Fibroblast of lung (primary cell): ENCODE results near the gene CDH7. TPM values are rescaled to one million over a fixed set of nuclear protein-coding genes. Genes with fewer than 3 reads are reported as not detected.

Experiments used
- DNase-seq, 2 donors: peaks; one replicate each; pipeline versions ENCODE4 v3.0.0 to v3.0.0-alpha.2; 2010; ENCODE audit warnings: low read depth in 2 of 2
- H2AFZ ChIP-seq: 2 replicates; pipeline ENCODE4 v1.5.1; 2012; ENCODE audit warnings: low read length, control low read depth, inconsistent platforms
- H3K27ac ChIP-seq: 2 replicates; pipeline ENCODE4 v1.5.1; 2011; ENCODE audit warnings: low read length, control low read depth; ENCODE audit not compliant: insufficient read depth
- H3K27me3 ChIP-seq: 2 replicates; pipeline ENCODE4 v1.5.1; 2011; ENCODE audit warnings: mild to moderate bottlenecking, low read length; ENCODE audit not compliant: control insufficient read depth, insufficient read depth
- H3K36me3 ChIP-seq: 2 replicates; pipeline ENCODE4 v1.5.1; 2011; ENCODE audit warnings: low read length; ENCODE audit not compliant: control insufficient read depth, insufficient read depth
- H3K4me1 ChIP-seq: 2 replicates; pipeline ENCODE4 v1.5.1; 2011; ENCODE audit warnings: low read length; ENCODE audit not compliant: control insufficient read depth, insufficient read depth; ENCODE audit errors: extremely low read depth
- H3K4me2 ChIP-seq: 2 replicates; pipeline ENCODE4 v1.5.1; 2011; ENCODE audit warnings: low read length, control low read depth; ENCODE audit not compliant: insufficient read depth; ENCODE audit errors: extremely low read depth
- H3K4me3 ChIP-seq, 4 experiments: fragments of 200-600 bp in 1 of 4; sonication (generic) in 1 of 4; replicated peaks in 1 of 4; 2 replicates each; pipeline ENCODE4 v1.5.1; 2011 to 2016; ENCODE audit warnings: low read length in 4 of 4, low read depth in 3 of 4, mild to moderate bottlenecking in 3 of 4, control low read depth in 2 of 4, inconsistent platforms in 1 of 4, mixed read lengths in 1 of 4; ENCODE audit not compliant: insufficient read depth in 1 of 4; ENCODE audit errors: control extremely low read depth in 1 of 4
- H3K79me2 ChIP-seq: 2 replicates; pipeline ENCODE4 v1.5.1; 2012; ENCODE audit warnings: mild to moderate bottlenecking, low read length, inconsistent platforms; ENCODE audit not compliant: control insufficient read depth, insufficient read depth
- H3K9ac ChIP-seq: 2 replicates; pipeline ENCODE4 v1.5.1; 2011; ENCODE audit warnings: mild to moderate bottlenecking, low read length, control low read depth; ENCODE audit not compliant: insufficient read depth
- H3K9me3 ChIP-seq: 2 replicates; pipeline ENCODE4 v1.5.1; 2012; ENCODE audit warnings: low read depth, low read length; ENCODE audit not compliant: control insufficient read depth, insufficient read depth
- H4K20me1 ChIP-seq: 2 replicates; pipeline ENCODE4 v1.5.1; 2011; ENCODE audit warnings: low read length; ENCODE audit not compliant: control insufficient read depth, insufficient read depth; ENCODE audit errors: extremely low read depth
- CTCF ChIP-seq, 2 donors: IDR thresholded peaks in 1 of 2; conservative IDR thresholded peaks in 1 of 2; 1 replicate in 1 of 2; 2 replicates in 1 of 2; pipeline ENCODE4 v1.5.1; 2011 to 2012; ENCODE audit warnings: low read length in 2 of 2, control low read depth in 1 of 2, inconsistent platforms in 1 of 2, low read depth in 1 of 2, mild to moderate bottlenecking in 1 of 2
- EZH2 ChIP-seq: IDR thresholded peaks from 2 replicates; pipeline ENCODE4 v1.5.1; 2012; ENCODE audit warnings: low read length, control low read depth, mild to moderate bottlenecking; ENCODE audit errors: missing control alignments
- polyA plus RNA-seq, 2 donors: library from polyadenylated mRNA; depleted of rRNA in 1 of 2; stranded (reverse) in 1 of 2; unstranded in 1 of 2; fragments of >200 nt; gene quantifications; 2 replicates each; pipeline ENCODE4 v1.2.1, GENCODE V29; 2011 to 2012; ENCODE audit warnings: missing spikeins in 1 of 2
- total RNA-seq: library from RNA; depleted of rRNA; stranded (reverse); fragments of >200 nt; gene quantifications from 2 replicates; pipeline ENCODE4 v1.2.1, GENCODE V29; 2014

Gene CDH7
- total and polyA plus RNA-seq, 2 donors (not counting 1 experiment from before 2014, with no cell fraction given): not detected

- Histone ChIP-seq H3K36me3 (no peaks in the 10 kb centered on the region), H3K27ac (no peak overlapping the region), H3K4me2 (no peak overlapping the region), H2AFZ (no peak overlapping the region), H3K4me1 (no peaks in the 10 kb centered on the region), H4K20me1 (no peaks in the 10 kb centered on the region), H3K9me3 (no peaks in the 10 kb centered on the region), H3K9ac (no peak overlapping the region), H3K27me3 (no peaks in the 10 kb centered on the region), H3K79me2 (no peaks in the 10 kb centered on the region), H3K4me3 (no peak overlapping the region)
- DNase-seq: peak in 1 of 2 donors; percentile 7
- no peak for TF ChIP-seq CTCF (conservative IDR thresholded peaks at IDR 0.05 in 1 of 2, IDR thresholded peaks at IDR 0.05 in 1 of 2; ENCODE audit: low read depth in 1 of 2, low read length in 2 of 2)
- TF ChIP-seq EZH2: no peak
Measured at GRCh38 chr18:65827444-65827843, 76.6 kb downstream of the CDH7 start.

- Histone ChIP-seq H3K27me3 (no peaks in the 10 kb centered on the region), H2AFZ (no peak overlapping the region), H3K4me1 (no peaks in the 10 kb centered on the region), H3K4me3 (no peak overlapping the region), H4K20me1 (no peaks in the 10 kb centered on the region), H3K79me2 (no peaks in the 10 kb centered on the region), H3K9me3 (no peaks in the 10 kb centered on the region), H3K36me3 (no peaks in the 10 kb centered on the region), H3K27ac (no peak overlapping the region), H3K9ac (no peak overlapping the region), H3K4me2 (no peak overlapping the region)
- no peak for DNase-seq
- TF ChIP-seq CTCF (conservative IDR thresholded peaks at IDR 0.05 in 1 of 2, IDR thresholded peaks at IDR 0.05 in 1 of 2; ENCODE audit: low read depth in 1 of 2, low read length in 2 of 2) (no peak), EZH2 (no peak)
Measured at GRCh38 chr18:65835881-65836280, 85.1 kb downstream of the CDH7 start.

GRCh38 chr18:65846107-65846506, 95.3 kb downstream of the CDH7 start:
- H2AFZ ChIP-seq: no peak overlapping the region
- H3K4me2 ChIP-seq: no peak overlapping the region
- H3K4me1 ChIP-seq: no peaks in the 10 kb centered on the region
- H3K27ac ChIP-seq: no peak overlapping the region
- no peaks in the 10 kb centered on the region for H3K27me3 ChIP-seq
- no peaks in the 10 kb centered on the region for H3K36me3 ChIP-seq
- H3K79me2 ChIP-seq: no peaks in the 10 kb centered on the region
- H4K20me1 ChIP-seq: no peaks in the 10 kb centered on the region
- H3K9me3 ChIP-seq: no peaks in the 10 kb centered on the region
- H3K9ac ChIP-seq: no peak overlapping the region
- H3K4me3 ChIP-seq: no peak overlapping the region
- TF ChIP-seq EZH2: no peak
- no peak for TF ChIP-seq CTCF (conservative IDR thresholded peaks at IDR 0.05 in 1 of 2, IDR thresholded peaks at IDR 0.05 in 1 of 2; ENCODE audit: low read depth in 1 of 2, low read length in 2 of 2)
- DNase-seq: no peak
